T-helper 2 cell treated with Interferon-gamma antibody and Interleukin-4, amounts not matched to agents 5 μg/mL and 100 μg/mL, for 36 hours (primary cell): Measurements from ENCODE around the gene FABP1.

ENCODE experiments used
- DNase-seq: peaks from one replicate; pipeline ENCODE4 v3.0.0; 2021; ENCODE audit warnings: low spot score
- H3K27ac Mint-ChIP-seq: one replicate; pipeline ENCODE4 v1.8.0; 2021; ENCODE audit warnings: mild to moderate bottlenecking, mixed read lengths
- H3K27me3 Mint-ChIP-seq: one replicate; pipeline ENCODE4 v1.8.0; 2021; ENCODE audit warnings: low read depth, mixed read lengths
- H3K36me3 Mint-ChIP-seq: one replicate; pipeline ENCODE4 v1.8.0; 2021; ENCODE audit warnings: low read depth, mixed read lengths
- H3K4me1 Mint-ChIP-seq: one replicate; pipeline ENCODE4 v1.8.0; 2021; ENCODE audit warnings: low read depth, mixed read lengths
- H3K4me3 Mint-ChIP-seq: one replicate; pipeline ENCODE4 v1.8.0; 2022; ENCODE audit warnings: mild to moderate bottlenecking, moderate library complexity, mixed read lengths
- H3K9me3 Mint-ChIP-seq: one replicate; pipeline ENCODE4 v1.8.0; 2021; ENCODE audit warnings: mixed read lengths

FABP1 gene

DNA sequence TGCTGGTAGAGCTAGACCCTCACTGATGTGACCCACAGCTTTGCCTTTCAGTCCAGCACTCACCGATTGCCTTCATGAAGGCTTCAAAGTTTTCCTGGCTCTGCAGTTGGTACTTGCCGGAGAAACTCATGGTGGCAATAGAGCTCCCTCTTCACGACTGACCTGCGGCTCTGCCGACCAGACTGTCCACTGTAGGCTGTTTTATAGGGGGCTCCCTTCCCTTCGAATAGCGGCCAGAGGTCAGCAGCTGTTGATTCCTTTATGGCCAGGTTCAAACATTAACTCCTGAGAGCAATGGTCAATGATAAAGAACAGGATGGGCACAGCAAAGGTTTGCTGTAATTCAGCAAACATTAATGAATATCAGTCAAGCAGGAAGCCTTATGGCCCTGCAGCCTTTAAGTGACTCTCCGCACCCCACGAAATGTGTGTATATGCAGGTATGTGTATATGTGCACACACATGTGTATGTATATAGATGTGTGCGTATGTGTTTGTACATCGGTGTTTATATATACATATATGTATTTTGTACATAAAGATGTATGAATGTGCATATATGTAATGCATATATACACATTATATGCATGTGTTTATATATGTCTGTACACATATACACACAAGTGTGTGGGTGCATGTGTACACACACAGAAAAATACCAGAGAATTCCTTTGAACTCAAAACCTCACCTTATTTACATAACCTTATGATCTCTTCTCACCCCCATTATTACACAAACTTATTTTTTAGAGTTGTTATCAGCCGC lies at the start of gene FABP1:
Gene FABP1, minus strand, starts transcription at position 175 of the 766 bp plus-strand sequence. Its CDS starts 45 bp downstream, at position 130.
- no peak for DNase-seq
- no peaks in the 10 kb centered on the region for H3K27me3 Mint-ChIP-seq
- no peaks in the 10 kb centered on the region for H3K4me1 Mint-ChIP-seq
- H3K4me3 Mint-ChIP-seq: no peak within 1 kb of the TSS
- H3K36me3 Mint-ChIP-seq: no peaks in the 10 kb centered on the region
- no peak within 1 kb of the TSS for H3K27ac Mint-ChIP-seq
- no peaks in the 10 kb centered on the region for H3K9me3 Mint-ChIP-seq

DNA sequence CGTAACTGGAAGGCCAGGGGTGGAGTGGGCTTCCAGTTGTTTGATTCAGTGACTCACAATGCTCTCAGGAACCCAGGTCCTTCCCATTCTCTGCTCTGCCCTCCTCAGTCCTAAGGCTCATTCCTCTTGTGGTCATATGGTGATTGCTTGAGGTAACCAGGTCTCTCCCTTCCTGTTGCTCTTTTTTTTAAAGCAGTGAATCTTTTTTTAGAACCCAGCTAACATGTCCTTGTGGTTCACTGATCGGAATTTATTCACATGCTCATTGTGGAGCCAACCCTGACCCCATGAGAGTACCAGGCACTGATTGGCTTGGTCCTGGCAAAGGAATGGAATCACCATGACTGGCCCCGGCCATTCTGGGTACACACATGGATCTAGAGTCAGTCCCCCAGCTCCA lies 49.7 kb upstream of the FABP1 start:
- H3K27ac Mint-ChIP-seq: no peak overlapping the region
- peaks cover 12% of the 10 kb centered on the region for H3K27me3 Mint-ChIP-seq
- no peaks in the 10 kb centered on the region for H3K36me3 Mint-ChIP-seq
- DNase-seq: no peak
- H3K4me3 Mint-ChIP-seq: no peak overlapping the region
- H3K9me3 Mint-ChIP-seq: no peaks in the 10 kb centered on the region
- H3K4me1 Mint-ChIP-seq: peaks cover 10% of the 10 kb centered on the region

DNA sequence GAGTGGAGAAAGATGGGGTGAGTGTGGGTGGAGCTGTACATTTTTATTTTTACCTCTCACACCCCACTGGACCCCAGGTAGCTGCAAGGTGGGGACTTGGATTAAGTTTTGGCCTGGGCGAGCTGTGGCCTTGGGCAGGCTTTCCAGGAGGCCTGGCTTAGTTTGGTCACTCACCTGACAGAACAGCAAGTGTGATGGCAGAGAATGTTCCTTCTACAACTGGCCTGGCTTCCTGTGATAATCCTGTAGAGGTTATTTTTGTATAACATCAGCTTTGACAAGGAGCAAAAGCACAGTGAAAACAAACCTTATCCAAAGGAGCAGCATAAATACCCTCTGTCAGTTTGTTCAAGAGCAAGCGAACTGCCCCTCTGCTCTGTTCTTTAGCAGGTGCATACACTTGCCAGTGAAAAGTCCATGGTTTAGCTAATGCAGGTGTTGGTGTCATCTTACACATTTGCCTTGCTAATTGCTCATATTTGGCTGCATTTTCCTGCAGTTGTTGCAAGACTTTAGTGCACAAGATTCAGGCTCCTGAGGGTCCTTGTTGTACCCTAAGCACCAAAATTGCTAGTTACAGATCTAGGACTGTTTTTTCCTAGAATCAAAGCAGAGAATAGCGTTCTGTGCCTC lies 48.6 kb upstream of the FABP1 start:
- Mint-ChIP-seq H3K4me3 (no peak overlapping the region), H3K36me3 (no peaks in the 10 kb centered on the region), H3K4me1 (peaks cover 1% of the 10 kb centered on the region), H3K27ac (no peak overlapping the region), H3K27me3 (peaks cover 13% of the 10 kb centered on the region), H3K9me3 (no peaks in the 10 kb centered on the region)
- DNase-seq: no peak

DNA sequence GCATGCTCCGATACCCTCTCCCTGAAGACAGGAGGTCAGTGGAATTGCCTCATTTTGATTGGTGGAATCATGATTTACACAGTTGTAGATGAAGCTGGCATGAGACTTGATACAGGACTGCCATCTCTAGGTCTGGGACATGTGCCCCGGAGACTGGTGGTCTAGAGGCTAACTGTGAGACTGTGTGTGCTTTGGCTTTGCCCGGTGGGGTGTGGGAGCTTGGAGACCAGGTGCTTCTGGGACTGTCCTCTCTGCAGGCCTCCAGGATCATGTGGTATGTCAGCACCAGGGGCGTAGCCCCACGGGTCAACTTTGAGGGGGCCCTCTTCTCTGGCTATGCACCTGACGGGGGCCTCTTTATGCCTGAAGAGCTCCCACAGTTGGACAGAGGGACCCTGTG lies 45.0 kb upstream of the FABP1 start:
- DNase-seq: no peak
- no peak overlapping the region for H3K4me3 Mint-ChIP-seq
- peaks cover 27% of the 10 kb centered on the region for H3K27me3 Mint-ChIP-seq

DNA sequence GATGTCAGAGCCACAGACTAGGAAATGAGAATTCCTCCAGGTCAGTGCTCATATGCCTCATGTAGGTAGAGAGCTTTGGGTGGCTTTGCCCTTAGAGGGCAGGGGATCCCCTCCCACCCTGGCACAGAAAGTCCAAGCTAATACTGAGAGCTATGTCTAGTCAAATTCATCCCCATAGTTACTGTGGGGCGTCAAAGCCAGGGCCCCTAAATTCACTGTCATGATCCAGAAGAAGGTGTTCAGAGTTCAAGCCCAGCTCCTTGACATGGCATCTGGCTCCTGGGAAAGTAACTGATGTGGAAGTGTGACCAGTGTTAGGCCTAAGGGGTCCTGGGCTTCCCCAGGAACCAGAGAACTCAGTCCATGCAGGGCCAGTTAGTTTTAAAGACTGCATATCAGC lies 44.1 kb upstream of the FABP1 start:
- peaks cover 1% of the 10 kb centered on the region for H3K4me1 Mint-ChIP-seq
- H3K36me3 Mint-ChIP-seq: no peaks in the 10 kb centered on the region
- H3K9me3 Mint-ChIP-seq: peaks cover 4% of the 10 kb centered on the region
- H3K27me3 Mint-ChIP-seq: peaks cover 27% of the 10 kb centered on the region
- H3K27ac Mint-ChIP-seq: no peak overlapping the region
- no peak for DNase-seq
- no peak overlapping the region for H3K4me3 Mint-ChIP-seq

More for the DNA sequence above, 45.0 kb upstream of the FABP1 start:
- Mint-ChIP-seq H3K4me1 (peaks cover 1% of the 10 kb centered on the region), H3K27ac (no peak overlapping the region), H3K9me3 (peaks cover 4% of the 10 kb centered on the region), H3K36me3 (no peaks in the 10 kb centered on the region)

DNA sequence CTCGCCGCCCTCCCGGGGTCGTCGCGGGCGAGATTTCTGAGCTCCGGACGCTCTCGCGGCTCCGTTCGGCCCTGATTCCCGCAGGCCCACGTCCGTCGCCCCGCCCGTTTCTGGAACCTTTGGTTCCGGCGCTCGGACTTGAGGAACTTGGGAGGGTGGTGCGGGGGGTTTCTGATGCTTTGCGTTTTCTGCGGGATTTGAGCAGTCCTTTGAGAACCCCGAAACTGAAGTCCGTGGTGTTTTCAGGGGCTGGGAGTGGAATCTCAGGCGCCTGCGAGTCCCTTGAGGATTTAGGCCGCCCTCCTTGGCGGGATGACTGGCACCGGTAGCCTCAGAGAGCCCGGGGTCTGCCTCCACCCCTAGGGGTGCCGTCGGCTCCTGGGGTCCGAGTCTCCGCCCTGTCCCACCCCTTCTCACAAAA lies 42.6 kb upstream of the FABP1 start:
- Mint-ChIP-seq H3K4me1 (peaks cover 1% of the 10 kb centered on the region), H3K27ac (no peak overlapping the region), H3K4me3 (peak overlapping the region; percentile 66), H3K9me3 (peaks cover 4% of the 10 kb centered on the region), H3K27me3 (peaks cover 28% of the 10 kb centered on the region), H3K36me3 (no peaks in the 10 kb centered on the region)
- DNase-seq: no peak

DNA sequence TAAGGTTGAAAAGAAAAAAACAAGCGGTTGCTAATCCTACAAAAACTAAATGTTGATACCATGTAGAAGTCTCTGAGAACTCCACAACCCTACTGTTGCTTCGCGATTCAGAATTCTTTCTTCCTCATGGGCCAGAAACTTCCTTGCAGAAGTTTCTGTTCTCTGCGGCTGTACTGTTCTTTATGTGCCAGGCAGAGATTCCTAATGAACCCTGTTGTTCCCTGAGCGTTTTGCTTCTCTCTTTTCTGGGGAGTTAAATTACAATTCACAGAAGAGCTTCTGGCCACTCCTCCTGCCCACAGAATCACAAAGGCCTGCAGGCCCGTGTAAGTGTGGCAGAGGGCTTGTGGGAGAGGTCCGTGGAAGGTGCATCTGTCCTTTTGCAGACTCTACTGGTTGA lies 40.5 kb upstream of the FABP1 start:
- H3K4me1 Mint-ChIP-seq: peaks cover 1% of the 10 kb centered on the region
- no peak overlapping the region for H3K4me3 Mint-ChIP-seq
- H3K27me3 Mint-ChIP-seq: peaks cover 31% of the 10 kb centered on the region
- DNase-seq: no peak
- no peaks in the 10 kb centered on the region for H3K36me3 Mint-ChIP-seq
- H3K27ac Mint-ChIP-seq: no peak overlapping the region
- H3K9me3 Mint-ChIP-seq: peaks cover 4% of the 10 kb centered on the region

DNA sequence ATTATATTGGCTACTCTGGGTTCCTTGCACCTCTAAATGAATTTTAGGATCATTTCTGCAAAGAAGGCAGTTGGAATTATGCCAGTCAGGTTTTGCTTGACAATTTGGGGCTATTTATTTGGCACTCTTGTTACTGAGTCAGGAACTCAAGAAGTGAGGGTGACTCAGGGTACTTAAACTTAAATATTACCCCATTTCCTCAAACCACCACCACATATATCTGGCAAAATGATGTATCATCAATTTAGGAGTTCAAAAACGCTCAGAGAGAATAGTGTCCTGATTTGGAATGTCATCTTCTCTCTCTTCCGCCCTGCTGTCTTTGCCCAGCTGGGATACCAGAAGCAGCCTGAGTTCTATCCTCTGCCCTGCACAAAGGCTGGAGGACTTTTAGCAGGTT lies 39.9 kb upstream of the FABP1 start:
- H3K4me1 Mint-ChIP-seq: peaks cover 1% of the 10 kb centered on the region
- no peak overlapping the region for H3K27ac Mint-ChIP-seq
- H3K9me3 Mint-ChIP-seq: peaks cover 4% of the 10 kb centered on the region

DNA sequence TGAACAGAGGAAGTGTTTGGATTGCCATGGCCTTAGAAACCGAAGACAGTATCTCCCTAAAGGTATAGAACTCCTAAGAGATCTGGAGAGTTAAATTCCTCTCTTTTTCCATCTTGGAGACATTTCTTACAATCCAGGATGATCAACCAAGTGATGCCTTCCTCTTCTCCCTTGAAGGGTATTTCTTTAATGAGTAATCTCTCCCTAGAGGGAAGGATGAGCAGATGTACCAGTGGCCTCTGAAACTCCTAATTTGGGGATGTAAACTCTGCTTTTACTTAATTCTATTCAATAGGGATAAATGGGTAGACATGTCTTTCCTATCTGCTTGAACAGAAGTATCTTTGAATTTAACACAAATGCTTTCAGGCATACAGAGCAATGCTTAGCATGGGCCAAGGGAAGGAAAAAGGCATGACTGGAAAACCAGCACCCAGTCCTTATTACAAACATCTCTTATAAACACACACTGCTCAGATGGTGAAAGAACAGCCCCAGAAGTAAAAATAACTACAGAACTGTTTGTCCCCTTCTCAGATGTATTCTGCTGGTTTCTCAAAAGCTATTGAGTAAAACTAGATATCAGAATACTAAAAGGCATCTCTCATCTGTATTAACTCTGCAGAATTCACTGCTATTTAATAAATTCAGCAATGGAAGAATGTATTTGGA lies 37.6 kb upstream of the FABP1 start:
- H3K27me3 Mint-ChIP-seq: peaks cover 15% of the 10 kb centered on the region
- no peak overlapping the region for H3K4me3 Mint-ChIP-seq
- no peaks in the 10 kb centered on the region for H3K36me3 Mint-ChIP-seq
- H3K4me1 Mint-ChIP-seq: no peaks in the 10 kb centered on the region
- H3K27ac Mint-ChIP-seq: no peak overlapping the region
- H3K9me3 Mint-ChIP-seq: peaks cover 4% of the 10 kb centered on the region
- no peak for DNase-seq

More for the DNA sequence above, 39.9 kb upstream of the FABP1 start:
- H3K36me3 Mint-ChIP-seq: no peaks in the 10 kb centered on the region
- H3K4me3 Mint-ChIP-seq: no peak overlapping the region
- H3K27me3 Mint-ChIP-seq: peaks cover 28% of the 10 kb centered on the region
- DNase-seq: no peak

DNA sequence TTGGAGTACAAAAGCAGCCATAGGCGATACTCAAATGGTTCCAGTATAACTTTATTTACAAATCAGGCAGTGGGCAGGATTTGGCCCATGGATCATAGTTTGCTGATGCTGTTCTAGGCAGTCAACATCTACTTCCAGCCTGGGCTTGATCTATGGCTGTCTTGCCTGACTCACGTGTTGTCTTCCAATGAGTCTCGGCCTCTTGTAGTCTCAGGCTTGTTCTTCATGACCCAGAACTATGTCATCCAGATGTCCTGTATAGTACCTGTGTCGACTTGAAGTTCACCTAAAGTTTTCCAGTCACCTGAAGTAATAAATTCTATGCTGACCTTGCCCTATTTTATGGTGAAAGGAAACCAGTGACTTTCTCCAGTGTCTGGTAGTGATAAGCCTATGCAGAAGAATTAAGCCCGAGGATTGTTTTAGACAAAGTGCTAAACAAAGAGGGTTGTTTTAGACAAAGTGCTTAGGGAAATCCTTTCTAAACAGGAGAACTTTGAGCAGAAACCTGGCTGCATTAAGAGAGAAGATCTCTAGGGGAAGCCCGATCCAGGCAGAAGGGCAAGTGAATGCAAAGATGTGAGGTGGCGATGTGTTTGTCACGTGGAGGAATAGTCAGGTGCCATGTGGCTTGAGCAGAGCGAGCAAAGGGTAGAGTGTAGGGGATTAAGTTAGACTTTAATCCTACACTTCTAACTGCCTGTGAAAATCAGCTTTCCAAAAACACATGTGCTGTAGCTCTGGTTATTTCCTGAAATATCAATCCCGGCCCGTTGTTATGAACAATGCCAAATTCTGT lies 33.8 kb upstream of the FABP1 start:
- Mint-ChIP-seq H3K27ac (no peak overlapping the region), H3K4me3 (no peak overlapping the region), H3K36me3 (no peaks in the 10 kb centered on the region), H3K9me3 (no peaks in the 10 kb centered on the region), H3K4me1 (no peaks in the 10 kb centered on the region), H3K27me3 (peaks cover 7% of the 10 kb centered on the region)
- DNase-seq: no peak

DNA sequence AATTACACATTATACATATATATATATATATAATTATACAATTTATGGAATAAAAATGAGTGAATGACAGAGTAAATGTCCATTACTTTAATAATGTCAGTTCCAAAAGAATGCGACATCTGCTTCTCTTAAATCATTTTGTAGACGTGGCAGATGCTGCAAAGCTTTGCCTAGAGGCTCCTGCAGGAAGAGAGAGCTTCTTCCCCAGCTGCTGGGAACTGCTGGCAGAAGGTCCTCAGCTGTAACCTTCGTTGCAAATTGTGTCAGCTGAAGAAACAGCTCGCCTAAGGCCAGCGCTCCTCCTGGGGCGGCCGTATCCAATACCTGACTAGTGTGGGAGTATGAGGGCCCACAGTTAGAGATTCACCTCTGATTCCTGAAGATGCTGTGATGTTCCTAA lies 32.7 kb upstream of the FABP1 start:
- Mint-ChIP-seq H3K9me3 (no peaks in the 10 kb centered on the region), H3K4me1 (no peaks in the 10 kb centered on the region), H3K27ac (no peak overlapping the region), H3K4me3 (no peak overlapping the region), H3K36me3 (no peaks in the 10 kb centered on the region), H3K27me3 (peaks cover 11% of the 10 kb centered on the region)
- DNase-seq: no peak

DNA sequence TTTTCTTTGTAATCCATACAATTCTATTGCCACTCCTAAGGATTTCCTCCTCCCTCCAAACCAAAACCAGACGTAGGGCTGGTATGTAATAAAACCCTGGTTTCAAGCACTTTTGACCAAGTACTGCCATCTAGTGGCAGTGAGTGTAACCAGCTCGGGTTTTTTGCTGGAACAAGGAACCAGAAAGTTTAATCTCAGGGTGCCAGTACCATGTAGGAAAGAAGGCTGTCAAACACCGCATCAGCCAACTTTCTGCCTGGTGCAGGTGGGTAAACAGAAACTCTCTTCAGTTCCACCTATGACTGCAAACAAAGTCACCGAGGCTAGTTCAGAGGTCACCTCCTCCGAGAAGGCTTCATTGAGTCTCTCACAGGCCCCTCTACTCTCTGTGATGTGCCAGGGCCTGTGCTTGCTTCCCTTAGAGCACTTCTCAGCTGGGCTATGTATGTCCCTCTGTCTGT lies 32.1 kb upstream of the FABP1 start:
- H3K9me3 Mint-ChIP-seq: no peaks in the 10 kb centered on the region

DNA sequence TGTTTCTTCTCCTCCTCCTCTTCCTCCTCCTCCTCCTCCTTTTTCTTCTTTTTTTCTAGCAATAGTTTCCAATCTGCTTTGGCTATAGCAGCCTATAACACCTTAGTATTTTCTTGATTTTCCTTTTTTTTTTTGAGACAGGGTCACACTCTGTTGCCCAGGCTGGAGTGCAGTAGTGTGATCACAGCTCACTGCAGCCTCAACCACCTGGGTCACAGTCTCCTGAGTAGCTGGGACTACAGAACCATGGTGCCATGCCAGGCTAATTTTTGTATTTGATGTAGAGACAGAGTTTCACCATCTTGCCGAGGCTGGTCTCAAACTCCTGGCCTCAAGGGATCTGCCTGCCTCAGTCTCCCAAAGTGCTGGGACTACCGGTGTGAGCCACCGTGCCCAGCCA lies 31.6 kb upstream of the FABP1 start:
- Mint-ChIP-seq H3K4me3 (no peak overlapping the region), H3K27me3 (peaks cover 8% of the 10 kb centered on the region), H3K36me3 (no peaks in the 10 kb centered on the region), H3K9me3 (no peaks in the 10 kb centered on the region), H3K4me1 (no peaks in the 10 kb centered on the region), H3K27ac (no peak overlapping the region)
- no peak for DNase-seq

More for the DNA sequence above, 32.1 kb upstream of the FABP1 start:
- peaks cover 8% of the 10 kb centered on the region for H3K27me3 Mint-ChIP-seq
- H3K27ac Mint-ChIP-seq: no peak overlapping the region
- H3K4me3 Mint-ChIP-seq: no peak overlapping the region
- peak; percentile 32 for DNase-seq
- no peaks in the 10 kb centered on the region for H3K36me3 Mint-ChIP-seq
- H3K4me1 Mint-ChIP-seq: no peaks in the 10 kb centered on the region
